HCT116 (cell line): ENCODE measurements around the gene ADAMTSL5. TPM values are rescaled to one million over a fixed set of nuclear protein-coding genes. Genes with fewer than 3 reads are reported as not detected.

Source experiments
- ATAC-seq: fragments of 200-7000 bp; cut with Tn5 transposase; 2 replicates; pipeline ENCODE4 v1.9.1; 2020; ENCODE audit warnings: mild to moderate bottlenecking, moderate library complexity
- BruUV-seq: library from RNA; stranded (reverse); fragments of 400-500 nt; replicated peaks from 2 replicates; lab custom pipeline; 2021; lab: Mats Ljungman, UMichigan
- CTCF ChIA-PET: fragments of 300-600 bp; sonication (Branson Sonifier 250); formaldehyde crosslinking; loops from one replicate; lab custom pipeline; 2021; ENCODE audit warnings: antibody characterized with exemption; lab: Charles Lee
- POLR2A ChIA-PET: fragments of 300-600, 350-600 bp; sonication (Branson Sonifier 250); formaldehyde crosslinking; loops from one replicate; lab custom pipeline; 2021; ENCODE audit warnings: antibody characterized with exemption; lab: Charles Lee
- RAD21 ChIA-PET, 2 experiments: fragments of 300-600 bp; sonication (Branson Sonifier 250); formaldehyde crosslinking; loops; one replicate each; lab custom pipeline; 2023; ENCODE audit warnings: low total read pairs in 2 of 2; ENCODE audit not compliant: uncharacterized antibody in 2 of 2, unreplicated experiment in 2 of 2, low non-redundant PET in 1 of 2; lab: Charles Lee
- DNase-seq: peaks from one replicate; pipeline ENCODE4 v3.0.0-alpha.2; 2010; ENCODE audit warnings: low read depth, low spot score
- H2AFZ ChIP-seq: fragments of 200-600 bp; shearing (Covaris generic), sonication (generic); 2 replicates; pipeline ENCODE4 v1.6.1; 2017; ENCODE audit warnings: low read depth, mixed run types, mixed read lengths, antibody characterized with exemption, low read length; ENCODE audit not compliant: poor library complexity, severe bottlenecking
- H3K27ac ChIP-seq: 2 replicates; pipeline ENCODE4 v1.5.1; 2012; ENCODE audit warnings: low read depth, low read length
- H3K27me3 ChIP-seq: fragments of 200-600 bp; sonication (generic); 2 replicates; pipeline ENCODE4 v1.6.1; 2016; ENCODE audit warnings: mixed run types, low read length, mixed read lengths; ENCODE audit not compliant: insufficient read depth
- H3K36me3 ChIP-seq, 2 experiments: fragments of 200-500 bp in 1 of 2; fragments of 200-600 bp in 1 of 2; sonication (Bioruptor generic) in 1 of 2; sonication (generic) in 1 of 2; 2 replicates each; pipeline versions ENCODE4 v1.5.1 to v1.6.1; 2014 to 2016; ENCODE audit warnings: low read length in 2 of 2, inconsistent platforms in 1 of 2, mixed read lengths in 1 of 2, mixed run types in 1 of 2; ENCODE audit not compliant: insufficient read depth in 2 of 2, control insufficient read depth in 1 of 2
- H3K4me1 ChIP-seq, 2 experiments: fragments of 200-600 bp in 1 of 2; sonication (generic) in 1 of 2; 2 replicates each; pipeline versions ENCODE4 v1.5.1 to v1.6.1; 2012 to 2017; ENCODE audit warnings: low read length in 2 of 2, inconsistent platforms in 1 of 2, mild to moderate bottlenecking in 1 of 2, mixed read lengths in 1 of 2, mixed run types in 1 of 2, moderate library complexity in 1 of 2; ENCODE audit not compliant: insufficient read depth in 2 of 2, control insufficient read depth in 1 of 2
- H3K4me2 ChIP-seq: fragments of 200-600 bp; sonication (generic); 2 replicates; pipeline ENCODE4 v1.6.1; 2017; ENCODE audit warnings: mixed run types, low read length, mixed read lengths
- H3K4me3 ChIP-seq, 2 experiments: fragments of 200-600 bp in 1 of 2; sonication (generic) in 1 of 2; replicated peaks in 1 of 2; 2 replicates each; pipeline ENCODE4 v1.5.1; 2011 to 2016; ENCODE audit warnings: low read length in 2 of 2, control low read depth in 1 of 2, low read depth in 1 of 2, mild to moderate bottlenecking in 1 of 2, mixed read lengths in 1 of 2, mixed run types in 1 of 2
- H3K79me2 ChIP-seq: fragments of 200-600 bp; sonication (generic); 2 replicates; pipeline ENCODE4 v1.6.1; 2017; ENCODE audit warnings: mild to moderate bottlenecking, mixed run types, low read length, moderate library complexity, mixed read lengths; ENCODE audit not compliant: insufficient read depth
- H3K9ac ChIP-seq: fragments of 200-600 bp; sonication (generic); 2 replicates; pipeline ENCODE4 v1.6.1; 2016; ENCODE audit warnings: low read length, mixed read lengths
- H3K9me2 ChIP-seq: fragments of 200-600 bp; sonication (generic), shearing (Covaris generic); 2 replicates; pipeline ENCODE4 v1.6.1; 2017; ENCODE audit warnings: mixed run types, mild to moderate bottlenecking, moderate library complexity; ENCODE audit not compliant: insufficient read depth
- H3K9me3 ChIP-seq, 2 experiments: fragments of 200-500 bp in 1 of 2; fragments of 200-600 bp in 1 of 2; sonication (Bioruptor generic) in 1 of 2; sonication (generic) in 1 of 2; 2 replicates each; pipeline ENCODE4 v1.6.1; 2014 to 2017; ENCODE audit warnings: low read length in 2 of 2, mixed read lengths in 2 of 2, inconsistent platforms in 1 of 2, low read depth in 1 of 2, mild to moderate bottlenecking in 1 of 2, mixed run types in 1 of 2, moderate library complexity in 1 of 2; ENCODE audit not compliant: control insufficient read depth in 1 of 2, insufficient read depth in 1 of 2
- H4K20me1 ChIP-seq: fragments of 200-600 bp; sonication (generic), shearing (Covaris generic); 2 replicates; pipeline ENCODE4 v1.6.1; 2017; ENCODE audit warnings: mixed run types, mild to moderate bottlenecking, moderate library complexity; ENCODE audit not compliant: insufficient read depth
- CEBPB ChIP-seq: IDR thresholded peaks from 2 replicates; pipeline ENCODE4 v1.6.1; 2012; ENCODE audit warnings: low read depth
- CTCF ChIP-seq, 3 experiments: fragments of 200-600 bp in 1 of 3; sonication (generic) in 1 of 3; IDR thresholded peaks in 2 of 3; conservative IDR thresholded peaks in 1 of 3; 2 replicates each; pipeline ENCODE4 v1.5.1; 2012 to 2017; ENCODE audit warnings: low read depth in 2 of 3, low read length in 2 of 3, antibody characterized with exemption in 1 of 3, borderline replicate concordance in 1 of 3, control low read depth in 1 of 3, mild to moderate bottlenecking in 1 of 3, mixed read lengths in 1 of 3, mixed run types in 1 of 3, moderate library complexity in 1 of 3; ENCODE audit not compliant: insufficient read depth in 1 of 3
- EZH2 ChIP-seq: fragments of 200-600 bp; sonication (generic); IDR thresholded peaks from 2 replicates; pipeline ENCODE4 v1.6.1; 2017; ENCODE audit warnings: antibody characterized with exemption, mixed run types
- MAX ChIP-seq: IDR thresholded peaks from 2 replicates; pipeline ENCODE4 v1.6.1; 2012
- intact Hi-C: fragments of 100-400 bp; cut with micrococcal nuclease; formaldehyde crosslinking; loops from 2 replicates; pipeline ENCODE4 v1.10.0; 2022
- total RNA-seq: library from RNA; stranded (reverse); gene quantifications from one replicate; pipeline ENCODE4 v1.2.1, GENCODE V29; 2021; ENCODE audit not compliant: unreplicated experiment

ADAMTSL5 gene
- total RNA-seq, 1 experiment from 2014 or later, result 24.0 TPM

- Histone ChIP-seq H3K79me2 (peaks cover 22% of the 10 kb centered on the region; the same call in 1 of the 2 replicates), H3K9me2 (no peaks in the 10 kb centered on the region), H3K4me1 (peaks cover 19 to 39% of the 10 kb centered on the region in 2 experiments), H3K9ac (peak overlapping the region; percentile 60), H3K9me3 (no peaks in the 10 kb centered on the region), H3K4me3 (peak overlapping the region; percentile 57 to 66), H3K36me3 (peaks cover 0 to 3% of the 10 kb centered on the region in 2 experiments; a peak in 1 of 4 replicates), H4K20me1 (no peaks in the 10 kb centered on the region), H3K27me3 (no peaks in the 10 kb centered on the region), H3K4me2 (peak overlapping the region; percentile 96), H3K27ac (peak overlapping the region; percentile 91; the same call in 1 of the 2 replicates), H2AFZ (no peak overlapping the region)
- ATAC-seq (peak; percentile 9), DNase-seq (no peak)
- TF ChIP-seq CEBPB (no peak), CTCF (IDR thresholded peaks at IDR 0.05 in 2 of 3, conservative IDR thresholded peaks at IDR 0.05 in 1 of 3; ENCODE audit: borderline replicate concordance in 1 of 3, insufficient read depth in 1 of 3, low read depth in 2 of 3, low read length in 2 of 3) (peak in 2 of 3 experiments; percentile 24 to 37; a peak in 3 of 6 replicates), EZH2 (no peak), MAX (peak; percentile 38; the same call in 1 of the 2 replicates)
- ChIA-PET RAD21 (interaction anchor here in 1 of 2 experiments (0.7 kb wide), 1 partner anchor 64 kb away, joined by 3 read pairs; no protein-coding TSS in a partner anchor), CTCF (interaction anchor here (0.9 to 1.7 kb wide), 3 partner anchors 16 to 156 kb away, joined by 3 to 7 read pairs (median 3); no protein-coding TSS in a partner anchor), POLR2A (interaction anchor here (1.0 to 2.4 kb wide), 5 partner anchors 16 to 340 kb away, joined by 3 to 8 read pairs (median 5); partner anchors contain the start of gene REEP6)
- intact Hi-C loops, result no loop called here
- BruUV-seq, result no TSS peak
Observed at GRCh38 chr19:1471515-1472160, 41.2 kb downstream of the ADAMTSL5 start.
